SK-N-MC (cell line): Measurements from ENCODE around the gene THAP6.
"Not testable (repeated sequence)": the region's sequence is repeated elsewhere in the genome, so short reads cannot be mapped to it uniquely, and the experiment has no call there.

ENCODE experiments used
- DNase-seq: peaks from one replicate; pipeline ENCODE4 v3.0.0-alpha.2; 2011; ENCODE audit warnings: low read depth, low spot score
- H3K27ac ChIP-seq: fragments of 200-600 bp; sonication (generic); 2 replicates; pipeline ENCODE4 v1.5.1; 2016; ENCODE audit warnings: mixed run types
- H3K36me3 ChIP-seq: fragments of 200-600 bp; sonication (generic); 2 replicates; pipeline ENCODE4 v1.6.1; 2017; ENCODE audit warnings: antibody characterized with exemption, low read length, mixed read lengths; ENCODE audit not compliant: insufficient read depth
- H3K4me3 ChIP-seq: fragments of 200-600 bp; sonication (generic); 2 replicates; pipeline ENCODE4 v1.5.1; 2016
- H3K9ac ChIP-seq: fragments of 200-600 bp; sonication (generic); 2 replicates; pipeline ENCODE4 v1.8.0; 2017; ENCODE audit warnings: mixed run types, mixed read lengths; ENCODE audit not compliant: insufficient read length
- H3K9me3 ChIP-seq: fragments of 200-600 bp; sonication (generic); 2 replicates; pipeline ENCODE4 v1.6.1; 2017; ENCODE audit warnings: low read depth, mild to moderate bottlenecking, antibody characterized with exemption, low read length, moderate library complexity, mixed read lengths
- EZH2 ChIP-seq: fragments of 200-600 bp; sonication (generic); IDR thresholded peaks from one replicate; pipeline ENCODE4 v1.6.1; 2017; ENCODE audit warnings: antibody characterized with exemption
- FOXP2 ChIP-seq: optimal IDR thresholded peaks from 2 replicates; pipeline ENCODE3; 2011; ENCODE audit warnings: mild to moderate bottlenecking, moderate library complexity; ENCODE audit not compliant: insufficient read depth; ENCODE audit errors: extremely low read length, control extremely low read depth
- POLR2AphosphoS5 ChIP-seq: IDR thresholded peaks from 2 replicates; pipeline ENCODE4 v1.6.1; 2012; ENCODE audit warnings: mild to moderate bottlenecking, low read depth, low read length, borderline replicate concordance

Gene THAP6

DNA sequence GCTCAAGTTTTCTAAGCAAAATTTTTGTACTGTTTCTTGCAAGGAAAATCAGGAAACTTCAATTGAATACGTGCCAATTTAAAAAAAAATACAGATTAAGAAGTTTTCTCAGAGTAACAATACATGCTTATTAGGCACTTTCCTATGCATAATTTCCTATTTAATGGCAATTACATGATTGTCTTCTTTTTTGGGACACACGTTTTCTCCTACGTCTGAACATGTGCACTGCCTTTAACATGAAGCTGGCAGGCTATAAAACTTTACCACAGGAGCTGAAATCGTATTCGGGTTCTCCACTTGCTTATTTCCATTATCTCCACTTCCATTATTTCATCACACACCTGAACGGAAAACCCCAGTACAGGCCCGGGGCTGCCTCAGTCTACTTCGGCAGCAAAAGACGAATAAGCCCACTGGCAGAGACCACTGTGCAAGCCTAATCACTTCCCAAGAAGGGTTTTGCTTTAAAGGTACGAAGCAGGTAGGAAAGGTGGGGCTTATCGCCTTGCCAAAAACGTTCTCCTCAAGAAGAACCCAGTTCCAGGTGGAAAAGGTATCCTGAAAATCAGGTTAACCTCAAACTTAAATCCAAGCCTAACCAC, 645 bp upstream of the THAP6 start:
- peak overlapping the region; percentile 85 for H3K9ac ChIP-seq
- TF ChIP-seq EZH2 (no peak), POLR2AphosphoS5 (no peak), FOXP2 (no peak)
- DNase-seq = no peak

DNA sequence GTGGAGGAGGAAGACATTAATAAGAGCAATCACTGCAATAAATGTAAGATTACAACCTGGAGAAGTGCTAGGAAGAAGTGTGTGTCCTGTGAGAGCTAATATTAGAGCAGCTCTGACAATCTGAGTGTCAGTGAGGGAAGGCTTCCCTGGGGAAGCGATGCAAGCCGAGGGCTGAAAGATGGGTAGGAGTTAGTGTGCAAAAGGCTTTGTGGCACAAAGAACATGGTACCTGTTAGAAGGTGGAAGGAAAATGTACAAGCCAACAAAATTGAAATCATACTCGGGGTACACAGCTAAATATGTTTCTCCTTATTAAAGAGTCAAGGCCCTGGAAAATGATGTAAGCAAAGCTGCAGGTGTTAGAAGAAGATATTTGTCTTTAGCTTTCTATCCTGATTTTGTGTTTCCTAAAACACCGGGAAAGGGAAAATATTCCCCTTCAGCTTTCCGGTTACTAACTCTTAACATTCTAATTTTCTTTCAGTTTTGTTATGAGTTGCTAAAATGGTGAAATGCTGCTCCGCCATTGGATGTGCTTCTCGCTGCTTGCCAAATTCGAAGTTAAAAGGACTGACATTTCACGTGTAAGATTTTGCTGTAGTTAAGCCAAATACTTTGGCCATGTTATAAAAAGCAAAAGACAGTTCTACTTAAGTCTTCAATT, 808 bp downstream of the THAP6 start:
- H3K36me3 ChIP-seq = peaks cover 54% of the 10 kb centered on the region
- TF ChIP-seq EZH2 (no peak), POLR2AphosphoS5 (no peak), FOXP2 (no peak)
- H3K4me3 ChIP-seq = peak overlapping the region; percentile 89
- peak overlapping the region; percentile 89 for H3K9ac ChIP-seq
- peak overlapping the region; percentile 74 for H3K27ac ChIP-seq
- 0 out of 2 replicates have a peak, but pooled peaks cover 4% of the 10 kb centered on the region for H3K9me3 ChIP-seq
- DNase-seq = no peak

More for the DNA sequence above, 645 bp upstream of the THAP6 start:
- Histone ChIP-seq H3K4me3 (peak overlapping the region; percentile 89), H3K27ac (peak overlapping the region; percentile 68), H3K9me3 (0 out of 2 replicates have a peak, but pooled peaks cover 5% of the 10 kb centered on the region), H3K36me3 (peaks cover 62% of the 10 kb centered on the region)

DNA sequence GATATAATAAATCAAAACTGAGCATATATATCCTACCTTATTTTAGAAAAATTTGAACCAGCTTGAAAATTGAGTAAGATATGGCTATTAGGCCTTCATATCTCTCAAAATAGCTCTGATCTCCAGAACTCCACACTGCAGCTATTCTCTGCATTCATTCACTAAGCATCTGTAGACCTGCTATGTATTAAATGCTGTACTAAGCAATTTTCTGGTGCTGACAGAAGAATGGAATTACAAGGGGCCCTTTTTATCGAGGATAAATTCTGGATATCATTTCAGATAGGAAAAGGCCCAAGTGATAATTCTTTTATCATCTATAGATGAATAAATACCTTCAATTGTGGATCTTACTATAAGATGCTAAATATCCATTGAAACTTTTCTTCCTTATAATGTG, 1.9 kb downstream of the THAP6 start:
- peak overlapping the region; percentile 89 for H3K9ac ChIP-seq
- DNase-seq = no peak
- TF ChIP-seq POLR2AphosphoS5 (no peak), EZH2 (no peak), FOXP2 (no peak)
- 0 out of 2 replicates have a peak overlapping the region, but pooled peaks have one; percentile 11 for H3K27ac ChIP-seq
- peaks cover 52% of the 10 kb centered on the region for H3K36me3 ChIP-seq
- no peaks in the 10 kb centered on the region for H3K9me3 ChIP-seq
- H3K4me3 ChIP-seq = no peak overlapping the region

DNA sequence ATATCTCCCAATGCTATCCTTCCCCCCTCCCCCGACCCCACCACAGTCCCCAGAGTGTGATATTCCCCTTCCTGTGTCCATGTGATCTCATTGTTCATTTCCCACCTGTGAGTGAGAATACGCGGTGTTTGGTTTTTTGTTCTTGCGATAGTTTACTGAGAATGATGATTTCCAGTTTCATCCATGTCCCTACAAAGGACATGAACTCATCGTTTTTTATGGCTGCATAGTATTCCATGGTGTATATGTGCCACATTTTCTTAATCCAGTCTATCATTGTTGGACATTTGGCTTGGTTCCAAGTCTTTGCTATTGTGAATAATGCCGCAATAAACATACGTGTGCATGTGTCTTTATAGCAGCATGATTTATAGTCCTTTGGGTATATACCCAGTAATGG, 5.2 kb downstream of the THAP6 start:
- H3K36me3 ChIP-seq = peaks cover 55% of the 10 kb centered on the region
- not testable (repeated sequence) for H3K4me3 ChIP-seq, H3K27ac ChIP-seq, H3K9me3 ChIP-seq, H3K9ac ChIP-seq, DNase-seq

DNA sequence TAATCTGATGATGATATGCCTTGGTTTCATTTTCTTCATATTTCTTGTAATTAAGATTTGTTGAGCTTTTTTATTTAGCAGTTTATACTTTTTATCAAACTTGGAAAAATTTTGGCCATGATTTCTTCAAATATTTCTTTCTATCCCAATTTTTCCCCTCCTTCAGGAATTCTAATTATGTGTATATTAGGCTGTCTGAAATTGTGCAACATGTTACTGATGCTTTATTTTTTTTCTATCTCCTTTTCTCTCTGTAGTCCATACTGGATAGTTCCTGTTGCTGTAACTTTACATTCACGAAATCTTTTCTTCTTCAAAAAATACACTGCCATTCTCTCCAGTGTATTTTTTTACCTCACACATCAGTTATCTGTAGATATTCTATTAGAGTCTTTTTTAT, 10.8 kb downstream of the THAP6 start:
- no peak for DNase-seq
- no peak overlapping the region for H3K9ac ChIP-seq
- H3K9me3 ChIP-seq = no peaks in the 10 kb centered on the region
- H3K36me3 ChIP-seq = peaks cover 56% of the 10 kb centered on the region
- no peak overlapping the region for H3K4me3 ChIP-seq
- H3K27ac ChIP-seq = peak overlapping the region; percentile 38; the same call in 1 of the 2 replicates
- no peak for TF ChIP-seq FOXP2
- TF ChIP-seq EZH2 = no peak
- TF ChIP-seq POLR2AphosphoS5 = no peak

DNA sequence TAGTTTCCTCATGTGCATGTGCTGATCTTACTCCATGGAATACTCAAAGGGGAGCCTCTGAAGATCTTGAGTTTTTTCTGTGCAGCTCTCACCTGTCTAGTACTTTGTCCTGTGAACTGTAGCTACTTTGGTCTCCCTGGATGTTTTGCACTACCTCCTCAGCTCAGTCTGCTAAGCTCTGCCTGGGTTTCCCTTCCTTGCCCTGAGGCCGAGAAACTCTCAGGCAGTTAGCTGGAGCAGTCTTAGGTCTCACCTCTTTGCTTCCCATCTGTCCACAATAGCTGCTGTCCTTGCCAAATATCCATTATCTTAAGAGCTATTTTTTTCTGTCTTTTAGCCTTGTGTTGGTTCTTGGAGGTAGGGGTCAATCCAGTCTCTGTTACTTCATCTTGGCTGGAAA, 11.6 kb downstream of the THAP6 start:
- H3K27ac ChIP-seq = peak overlapping the region; percentile 56; the same call in 1 of the 2 replicates
- TF ChIP-seq EZH2 = no peak
- no peak for TF ChIP-seq POLR2AphosphoS5
- no peak for TF ChIP-seq FOXP2

DNA sequence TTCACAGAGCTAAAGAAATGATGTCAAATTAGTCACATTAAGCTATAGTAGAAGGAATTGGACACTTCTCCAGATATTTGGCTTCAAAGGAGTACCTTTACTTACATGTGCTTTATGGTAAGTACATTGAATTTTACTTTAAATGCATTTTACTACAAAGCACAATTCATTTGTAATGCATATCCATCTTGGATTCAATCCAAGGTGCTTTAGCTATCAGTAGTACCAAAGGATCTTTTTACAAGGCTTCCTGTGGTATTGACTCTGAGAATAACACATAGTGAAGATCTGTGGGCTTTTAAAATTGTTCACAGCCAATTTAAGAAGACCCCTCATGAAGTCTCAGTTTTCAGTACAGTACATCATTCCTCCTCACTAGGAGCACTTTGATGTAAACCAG, 13.2 kb downstream of the THAP6 start:
- no peak for TF ChIP-seq FOXP2
- TF ChIP-seq POLR2AphosphoS5 = no peak
- no peak for TF ChIP-seq EZH2
- H3K27ac ChIP-seq = peak overlapping the region; percentile 40
- DNase-seq = peak; percentile 34
- H3K9ac ChIP-seq = no peak overlapping the region
- H3K4me3 ChIP-seq = peak overlapping the region; percentile 2; the same call in 1 of the 2 replicates
- H3K9me3 ChIP-seq = no peaks in the 10 kb centered on the region
- peaks cover 64% of the 10 kb centered on the region for H3K36me3 ChIP-seq

More for the DNA sequence above, 11.6 kb downstream of the THAP6 start:
- H3K9ac ChIP-seq = no peak overlapping the region
- H3K36me3 ChIP-seq = peaks cover 58% of the 10 kb centered on the region
- DNase-seq = no peak
- H3K4me3 ChIP-seq = no peak overlapping the region
- H3K9me3 ChIP-seq = no peaks in the 10 kb centered on the region

DNA sequence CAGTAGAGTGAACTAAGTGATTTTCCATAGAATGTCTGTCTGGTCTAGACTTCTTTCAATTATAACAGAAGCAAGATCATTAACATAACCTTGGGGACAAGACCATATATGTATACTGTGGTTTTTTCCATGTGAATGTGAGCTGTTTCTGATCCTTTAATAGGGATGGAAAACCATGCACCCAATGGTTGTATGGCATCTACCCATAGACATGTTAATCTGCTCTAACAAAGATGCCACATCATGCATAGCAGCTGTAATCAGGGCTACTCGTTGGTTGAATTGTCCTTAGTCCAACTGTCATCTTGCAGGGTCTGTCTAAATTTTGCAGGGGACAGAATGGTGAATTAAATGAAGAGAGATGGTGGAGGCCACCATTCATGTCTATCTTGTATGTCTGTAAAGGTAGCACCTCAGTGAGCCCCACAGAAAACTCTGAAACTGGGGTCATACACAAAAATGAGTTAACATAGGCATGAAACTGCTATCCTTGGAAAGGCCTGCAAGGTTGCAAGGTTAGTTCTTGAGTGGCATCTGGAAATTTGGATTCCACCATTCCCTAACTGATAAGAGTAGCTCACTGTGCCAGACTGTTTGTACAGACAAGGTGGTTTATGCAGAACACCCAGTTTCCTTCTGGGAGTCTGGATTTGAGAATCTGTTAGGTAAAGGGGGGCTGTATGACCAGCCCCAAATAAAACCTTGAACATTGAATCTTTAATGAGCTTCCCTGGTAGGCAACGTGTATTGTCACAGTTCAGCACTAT, 16.5 kb downstream of the THAP6 start:
- TF ChIP-seq FOXP2 (no peak), POLR2AphosphoS5 (no peak), EZH2 (no peak)
- no peak overlapping the region for H3K27ac ChIP-seq
- no peak for DNase-seq
- H3K9ac ChIP-seq = no peak overlapping the region
- no peaks in the 10 kb centered on the region for H3K9me3 ChIP-seq
- peaks cover 64% of the 10 kb centered on the region for H3K36me3 ChIP-seq
- H3K4me3 ChIP-seq = no peak overlapping the region

DNA sequence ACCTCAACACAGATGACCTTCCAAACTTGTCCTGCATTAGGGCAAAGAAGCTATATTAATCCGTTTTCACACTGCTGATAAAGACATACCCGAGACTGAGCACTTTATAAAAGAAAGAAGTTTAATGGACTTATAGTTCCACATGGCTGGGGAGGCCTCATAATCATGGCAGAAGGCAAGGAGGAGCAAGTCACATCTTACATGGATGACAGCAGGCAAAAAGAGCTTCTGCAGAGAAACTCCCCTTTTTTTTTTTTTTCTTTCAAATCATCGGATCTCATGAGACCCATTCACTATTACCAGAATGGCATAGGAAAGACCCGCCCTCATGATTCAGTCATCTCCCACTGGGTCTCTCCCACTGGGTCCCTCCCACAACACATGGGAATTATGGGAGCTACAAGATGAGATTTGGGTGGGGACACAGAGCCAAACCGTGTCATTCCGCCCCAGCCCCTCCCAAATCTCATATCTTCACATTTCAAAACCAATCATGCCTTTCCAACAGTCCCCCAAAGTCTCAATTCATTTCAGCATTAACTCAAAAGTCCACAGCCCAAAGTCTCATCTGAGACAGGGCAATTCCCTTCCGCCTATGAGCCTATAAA, 17.4 kb downstream of the THAP6 start:
- H3K9ac ChIP-seq, DNase-seq, H3K27ac ChIP-seq, H3K4me3 ChIP-seq, H3K9me3 ChIP-seq: not testable (repeated sequence)
- peaks cover 60% of the 10 kb centered on the region for H3K36me3 ChIP-seq

DNA sequence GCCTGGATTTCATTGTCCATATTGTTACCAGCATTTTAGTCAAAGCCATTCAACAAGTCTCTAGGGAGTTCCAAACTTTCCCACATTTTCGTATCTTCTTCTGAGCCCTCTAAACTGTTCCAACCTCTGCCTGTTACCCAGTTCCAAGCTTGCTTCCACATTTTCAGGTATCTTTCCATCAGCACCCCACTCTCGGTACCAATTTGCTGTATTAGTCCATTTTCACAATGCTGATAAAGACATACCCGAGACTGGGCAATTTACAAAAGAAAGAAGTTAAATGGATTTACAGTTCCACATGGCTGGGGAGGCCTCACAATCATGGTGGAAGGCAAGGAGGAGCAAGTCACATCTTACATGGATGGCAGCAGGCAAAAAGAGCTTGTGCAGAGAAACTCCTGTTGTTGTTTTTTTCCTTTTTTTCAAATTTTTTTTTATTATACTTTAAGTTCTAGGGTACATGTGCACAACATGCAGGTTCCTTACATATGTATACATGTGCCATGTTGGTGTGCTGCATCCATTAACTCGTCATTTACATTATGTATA, 19.1 kb downstream of the THAP6 start:
- H3K9me3 ChIP-seq, H3K4me3 ChIP-seq, DNase-seq, H3K9ac ChIP-seq, H3K27ac ChIP-seq: not testable (repeated sequence)
- peaks cover 45% of the 10 kb centered on the region for H3K36me3 ChIP-seq

DNA sequence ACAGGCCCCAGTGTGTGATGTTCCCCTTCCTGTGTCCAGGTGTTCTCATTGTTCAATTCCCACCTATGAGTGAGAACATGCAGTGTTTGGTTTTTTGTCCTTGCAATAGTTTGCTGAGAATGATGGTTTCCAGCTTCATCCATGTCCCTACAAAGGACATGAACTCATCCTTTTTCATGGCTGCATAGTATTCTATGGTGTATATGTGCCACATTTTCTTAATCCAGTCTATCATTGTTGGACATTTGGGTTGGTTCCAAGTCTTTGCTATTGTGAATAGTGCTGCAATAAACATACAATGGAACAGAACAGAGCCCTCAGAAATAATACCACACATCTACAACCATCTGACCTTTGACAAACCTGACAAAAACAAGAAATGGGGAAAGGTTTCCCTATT, 19.7 kb downstream of the THAP6 start:
- H3K4me3 ChIP-seq, H3K27ac ChIP-seq, H3K9me3 ChIP-seq, DNase-seq, H3K9ac ChIP-seq: not testable (repeated sequence)
- H3K36me3 ChIP-seq = peaks cover 41% of the 10 kb centered on the region

DNA sequence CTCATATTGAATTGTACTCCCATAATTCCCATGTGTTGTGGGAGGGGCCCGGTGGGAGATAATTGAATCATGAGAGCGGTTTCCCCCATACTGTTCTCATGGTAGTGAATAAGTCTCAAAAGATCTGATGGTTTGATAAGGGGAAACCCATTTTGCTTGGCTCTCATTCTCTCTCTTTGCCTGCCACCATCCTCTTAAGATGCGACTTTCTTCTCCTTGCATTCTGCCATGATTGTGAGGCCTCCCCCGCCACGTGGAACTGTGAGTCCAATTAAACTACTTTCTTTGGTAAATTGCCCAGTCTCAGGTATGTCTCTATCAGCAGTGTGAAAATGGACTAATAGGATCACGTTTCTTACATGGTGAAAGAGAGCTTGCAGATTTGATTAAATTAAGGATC, 23.0 kb downstream of the THAP6 start:
- not testable (repeated sequence) for H3K4me3 ChIP-seq, H3K9me3 ChIP-seq, H3K27ac ChIP-seq, DNase-seq, H3K9ac ChIP-seq
- H3K36me3 ChIP-seq = peaks cover 11% of the 10 kb centered on the region; the same call in 1 of the 2 replicates
